K562 (cell line): ENCODE results near the gene CMTM1.

ENCODE experiments used
- EP300 ChIP-seq: IDR thresholded peaks from 2 replicates; pipeline ENCODE4 v1.6.1; 2012; ENCODE audit warnings: low read length, improper control_type of control experiment
- HDAC1 ChIP-seq, 2 experiments: fragments of 450-650 bp; IDR thresholded peaks; 2 replicates each; pipeline ENCODE4 v1.6.1; 2016 to 2017; ENCODE audit warnings: inconsistent platforms in 1 of 2, mild to moderate bottlenecking in 1 of 2, moderate library complexity in 1 of 2
- HDGF ChIP-seq: fragments of 450-650 bp; IDR thresholded peaks from 2 replicates; pipeline ENCODE4 v1.6.1; 2016
- MAZ ChIP-seq, 2 experiments: fragments of 450-650 bp in 1 of 2; sonication (generic) in 1 of 2; formaldehyde crosslinking; IDR thresholded peaks in 1 of 2; conservative IDR thresholded peaks in 1 of 2; 2 replicates each; pipeline versions ENCODE4 v1.4.0 to v1.5.0; 2020; ENCODE audit warnings: mild to moderate bottlenecking in 1 of 2, missing genetic modification reagents in 1 of 2
- NCOA4 ChIP-seq: fragments of 450-650 bp; IDR thresholded peaks from 2 replicates; pipeline ENCODE4 v1.6.1; 2018; ENCODE audit warnings: mild to moderate bottlenecking; ENCODE audit not compliant: partially characterized antibody
- ZBTB26 ChIP-seq: fragments of 450-650 bp; formaldehyde crosslinking; IDR thresholded peaks from 2 replicates; pipeline ENCODE4 v1.4.0; 2022; ENCODE audit warnings: missing genetic modification characterization
- TF ChIP-seq, protein P1 (sequence below): sonication (generic); formaldehyde crosslinking; IDR thresholded peaks from 2 replicates; pipeline ENCODE4 v1.8.0; 2022; ENCODE audit warnings: mild to moderate bottlenecking, low read depth, missing genetic modification reagents
- TF ChIP-seq, protein P2 (sequence below), 3 experiments: IDR thresholded peaks in 2 of 3; conservative IDR thresholded peaks in 1 of 3; 2 replicates each; pipeline ENCODE4 v1.5.1; 2011 to 2012; ENCODE audit warnings: low read length in 3 of 3, mild to moderate bottlenecking in 3 of 3, control low read depth in 2 of 3, improper control_type of control experiment in 1 of 3, inconsistent platforms in 1 of 3, low read depth in 1 of 3, mixed read lengths in 1 of 3, moderate library complexity in 1 of 3; ENCODE audit not compliant: insufficient read depth in 2 of 3

DNA sequence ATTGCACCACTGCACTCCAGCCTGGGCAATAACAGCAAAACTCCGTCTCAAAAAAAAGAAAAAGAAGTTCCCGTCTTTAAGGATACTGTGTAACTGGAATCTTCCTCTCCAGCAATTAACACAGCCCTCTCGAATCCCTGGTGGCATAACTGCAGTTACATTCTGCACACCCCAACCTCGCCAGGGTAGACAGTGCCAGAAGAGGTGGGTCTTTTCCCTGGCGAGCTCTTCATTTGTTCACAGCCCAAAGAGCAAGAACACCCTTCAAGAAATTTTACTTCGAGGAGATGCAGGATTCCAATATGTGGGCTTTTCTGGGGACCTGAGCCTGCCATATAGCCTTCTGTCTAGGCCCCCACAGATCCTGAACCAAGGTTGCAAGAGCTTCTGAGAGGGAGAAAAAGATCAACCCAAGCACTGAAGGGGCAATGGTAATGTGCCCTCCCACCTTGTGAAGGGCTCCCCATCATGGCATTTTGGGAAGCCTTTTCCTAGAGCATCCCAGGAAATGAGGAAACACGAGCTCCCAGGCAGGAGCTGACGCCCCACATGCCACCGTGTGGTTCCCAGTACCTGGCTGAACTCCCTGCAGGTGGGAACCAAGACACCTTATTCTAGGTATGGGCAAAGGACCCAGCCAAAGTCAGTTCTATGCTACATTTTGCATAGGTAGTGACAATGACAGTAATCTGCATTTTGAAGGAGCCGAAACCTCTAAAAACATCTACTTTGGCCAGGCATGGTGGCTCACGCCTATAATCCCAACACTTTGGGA lies 43.2 kb upstream of the CMTM1 start:
- TF ChIP-seq HDGF (no peak), MAZ (CRISPR knock-in tag; conservative IDR thresholded peaks at IDR 0.05 in 1 of 2, IDR thresholded peaks at IDR 0.05 in 1 of 2) (no peak), NCOA4 (no peak), EP300 (no peak), HDAC1 (IDR thresholded peaks at IDR 0.05) (no peak), ZBTB26 (no peak)
- TF ChIP-seq, protein P1, sequence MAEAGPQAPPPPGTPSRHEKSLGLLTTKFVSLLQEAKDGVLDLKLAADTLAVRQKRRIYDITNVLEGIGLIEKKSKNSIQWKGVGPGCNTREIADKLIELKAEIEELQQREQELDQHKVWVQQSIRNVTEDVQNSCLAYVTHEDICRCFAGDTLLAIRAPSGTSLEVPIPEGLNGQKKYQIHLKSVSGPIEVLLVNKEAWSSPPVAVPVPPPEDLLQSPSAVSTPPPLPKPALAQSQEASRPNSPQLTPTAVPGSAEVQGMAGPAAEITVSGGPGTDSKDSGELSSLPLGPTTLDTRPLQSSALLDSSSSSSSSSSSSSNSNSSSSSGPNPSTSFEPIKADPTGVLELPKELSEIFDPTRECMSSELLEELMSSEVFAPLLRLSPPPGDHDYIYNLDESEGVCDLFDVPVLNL (CRISPR knock-in tag), result no peak
- TF ChIP-seq, protein P2, sequence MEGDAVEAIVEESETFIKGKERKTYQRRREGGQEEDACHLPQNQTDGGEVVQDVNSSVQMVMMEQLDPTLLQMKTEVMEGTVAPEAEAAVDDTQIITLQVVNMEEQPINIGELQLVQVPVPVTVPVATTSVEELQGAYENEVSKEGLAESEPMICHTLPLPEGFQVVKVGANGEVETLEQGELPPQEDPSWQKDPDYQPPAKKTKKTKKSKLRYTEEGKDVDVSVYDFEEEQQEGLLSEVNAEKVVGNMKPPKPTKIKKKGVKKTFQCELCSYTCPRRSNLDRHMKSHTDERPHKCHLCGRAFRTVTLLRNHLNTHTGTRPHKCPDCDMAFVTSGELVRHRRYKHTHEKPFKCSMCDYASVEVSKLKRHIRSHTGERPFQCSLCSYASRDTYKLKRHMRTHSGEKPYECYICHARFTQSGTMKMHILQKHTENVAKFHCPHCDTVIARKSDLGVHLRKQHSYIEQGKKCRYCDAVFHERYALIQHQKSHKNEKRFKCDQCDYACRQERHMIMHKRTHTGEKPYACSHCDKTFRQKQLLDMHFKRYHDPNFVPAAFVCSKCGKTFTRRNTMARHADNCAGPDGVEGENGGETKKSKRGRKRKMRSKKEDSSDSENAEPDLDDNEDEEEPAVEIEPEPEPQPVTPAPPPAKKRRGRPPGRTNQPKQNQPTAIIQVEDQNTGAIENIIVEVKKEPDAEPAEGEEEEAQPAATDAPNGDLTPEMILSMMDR (IDR thresholded peaks at IDR 0.05 in 2 of 3, conservative IDR thresholded peaks at IDR 0.05 in 1 of 3; ENCODE audit: insufficient read depth in 2 of 3, low read depth in 1 of 3, low read length in 3 of 3), result no peak
